ENCODE measurements around the gene WDR33. TPM values are rescaled to one million over a fixed set of nuclear protein-coding genes. Genes with fewer than 3 reads are reported as not detected.

Gene WDR33
- total and polyA plus RNA-seq, 2 of the 13 experiments (the other 11 are each of a cell fraction or from before 2014, with no cell fraction given), result 54.9 to 78.2 TPM

- TF ChIP-seq RNF219 (CRISPR knock-in tag; IDR thresholded peaks at IDR 0.05), result no peak
- TF ChIP-seq TFAP4 (IDR thresholded peaks at IDR 0.05; ENCODE audit: borderline replicate concordance, low read depth), result no peak; the same call in 1 of the 2 replicates
- TF ChIP-seq NRL (CRISPR knock-in tag; IDR thresholded peaks at IDR 0.05; ENCODE audit: borderline replicate concordance), result no peak
- TF ChIP-seq ZBTB10 (CRISPR knock-in tag; IDR thresholded peaks at IDR 0.05; ENCODE audit: borderline replicate concordance), result no peak
- no peak for TF ChIP-seq DNMT1 (CRISPR knock-in tag; IDR thresholded peaks at IDR 0.05)
- TF ChIP-seq NFE2L1 (CRISPR knock-in tag; IDR thresholded peaks at IDR 0.05; ENCODE audit: borderline replicate concordance), result no peak
- TF ChIP-seq REST (IDR thresholded peaks at IDR 0.05; ENCODE audit: borderline replicate concordance in 1 of 2, low read depth in 1 of 2, low read length in 2 of 2), result no peak
- TF ChIP-seq ERF (CRISPR knock-in tag; IDR thresholded peaks at IDR 0.05), result no peak
- TF ChIP-seq SNAPC5 (CRISPR knock-in tag; IDR thresholded peaks at IDR 0.05; ENCODE audit: borderline replicate concordance), result peak; percentile 42; the same call in 1 of the 2 replicates
- no peak for TF ChIP-seq DBP (CRISPR knock-in tag; IDR thresholded peaks at IDR 0.05; ENCODE audit: not compliant biosample characterization)
- no peak for TF ChIP-seq ZNF160 (CRISPR knock-in tag; IDR thresholded peaks at IDR 0.05)
- TF ChIP-seq ZNF414 (CRISPR knock-in tag; IDR thresholded peaks at IDR 0.05), result no peak
- no peak for TF ChIP-seq ATF3 (CRISPR knock-in tag; IDR thresholded peaks at IDR 0.05)
Measured at GRCh38 chr2:127674241-127675209, 136.4 kb downstream of the WDR33 start (continued).
